Activated T-helper 1 cell treated with Interleukin-2 at 50 U/mL for 16 hours (primary cell): ENCODE data around the gene EMC8.
A peak's percentile ranks its signal among the peaks of the same experiment; 100 is the strongest.
"Not testable (repeated sequence)": the region's sequence is repeated elsewhere in the genome, so short reads cannot be mapped to it uniquely, and the experiment has no call there.

Source experiments
- DNase-seq: peaks from one replicate; pipeline ENCODE4 v3.0.0-alpha.2; 2020; ENCODE audit warnings: low read depth

Gene EMC8

DNA sequence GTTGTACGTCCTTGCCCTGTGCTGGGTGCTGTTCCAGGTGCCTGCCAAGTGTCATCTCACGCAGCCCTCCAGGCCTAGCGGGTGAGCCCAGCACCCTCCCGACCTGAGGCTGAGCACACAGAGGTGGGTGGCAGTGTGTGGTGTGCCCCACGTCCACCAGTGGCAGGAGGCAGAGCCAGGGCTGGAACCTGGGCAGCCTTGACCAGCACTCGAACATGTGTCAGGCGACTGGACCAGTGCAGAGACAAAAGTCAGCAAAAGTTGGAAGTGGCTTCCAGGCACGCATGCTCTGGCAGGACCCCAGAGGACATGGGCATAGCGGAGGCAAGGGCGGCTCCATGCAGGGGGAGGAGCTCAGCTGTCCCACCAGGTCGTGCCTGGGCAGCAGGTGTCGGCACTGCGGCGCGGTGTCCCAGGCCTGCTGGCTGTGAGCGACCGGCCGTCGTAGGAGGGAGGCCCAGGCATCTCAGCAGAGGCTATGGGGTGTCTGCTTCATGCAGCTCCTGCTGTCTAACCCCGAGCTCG is 35.9 kb upstream of the EMC8 start:
- DNase-seq = no peak

- DNase-seq = no peak
These were observed 35.4 kb upstream of the EMC8 start for GRCh38 chr16:85834741-85835140.

DNA sequence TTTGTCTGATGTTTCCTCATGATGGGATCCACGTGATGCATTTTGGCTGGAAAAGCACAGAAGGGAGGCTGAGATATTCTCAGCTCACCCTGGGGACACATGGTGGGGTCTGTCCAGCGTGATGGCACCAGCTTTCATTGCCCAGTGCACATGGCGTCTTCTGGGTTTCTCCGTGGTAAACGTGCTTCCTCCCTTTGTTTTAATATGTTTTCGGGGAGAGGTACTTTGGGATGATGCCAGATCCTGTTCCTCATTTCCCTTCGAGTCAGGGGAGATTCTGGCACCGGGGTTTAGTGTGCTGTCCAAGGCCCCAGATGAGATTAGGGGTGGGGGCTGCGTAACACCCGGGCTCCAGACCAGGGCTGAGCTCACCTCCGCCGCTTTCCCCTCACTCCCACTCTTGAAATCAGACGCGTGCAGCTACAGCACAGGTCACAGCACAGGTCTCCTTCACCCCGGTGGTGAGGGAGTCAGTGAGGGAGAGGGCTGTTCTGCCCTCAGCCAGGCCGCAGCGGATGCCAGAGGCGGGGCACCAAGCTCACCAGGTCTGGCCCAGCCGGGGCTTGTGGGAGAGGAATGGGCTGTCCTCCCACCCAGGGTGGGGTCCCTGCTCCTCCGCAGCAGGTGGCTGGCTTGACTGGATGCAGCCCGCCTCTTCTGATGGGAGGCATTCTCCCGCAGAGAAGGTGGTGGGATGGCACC is 34.0 kb upstream of the EMC8 start:
- DNase-seq = no peak

DNA sequence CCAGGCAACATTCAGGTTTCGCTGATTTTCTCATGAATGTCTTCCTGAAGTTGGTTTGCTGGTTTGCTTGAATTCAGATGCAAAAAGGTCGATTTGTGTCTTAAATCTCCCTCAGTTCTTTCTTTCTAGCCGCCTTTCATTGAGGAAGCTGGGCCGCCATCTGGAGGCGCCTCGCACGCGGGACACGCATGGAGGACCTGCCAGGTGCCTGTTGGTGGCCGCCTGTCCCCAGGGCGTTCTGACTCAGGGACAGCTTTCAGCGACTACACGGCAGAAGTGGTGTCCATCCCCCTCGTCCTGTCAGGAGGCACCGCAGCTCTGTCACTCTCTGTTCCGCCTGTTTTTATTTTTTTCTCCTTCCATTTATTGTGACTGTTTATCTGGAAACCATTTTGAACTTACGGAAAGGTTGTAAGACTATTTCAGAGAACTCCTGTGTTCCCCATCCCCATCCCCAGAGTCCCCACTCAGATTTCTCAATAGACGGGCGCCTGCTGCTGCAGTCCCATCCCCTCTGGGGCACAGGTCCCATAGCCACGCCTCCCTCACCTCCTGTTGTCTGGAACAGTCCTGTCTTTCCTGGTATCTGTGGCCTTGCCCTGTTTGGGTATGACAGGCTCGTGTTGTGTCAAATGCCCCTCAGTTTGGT is 33.4 kb upstream of the EMC8 start:
- DNase-seq = no peak

- no peak for DNase-seq
These were observed 31.5 kb upstream of the EMC8 start for GRCh38 chr16:85830821-85831220.

GRCh38 chr16:85829751-85830445 is 30.6 kb upstream of the EMC8 start:
- no peak for DNase-seq

DNA sequence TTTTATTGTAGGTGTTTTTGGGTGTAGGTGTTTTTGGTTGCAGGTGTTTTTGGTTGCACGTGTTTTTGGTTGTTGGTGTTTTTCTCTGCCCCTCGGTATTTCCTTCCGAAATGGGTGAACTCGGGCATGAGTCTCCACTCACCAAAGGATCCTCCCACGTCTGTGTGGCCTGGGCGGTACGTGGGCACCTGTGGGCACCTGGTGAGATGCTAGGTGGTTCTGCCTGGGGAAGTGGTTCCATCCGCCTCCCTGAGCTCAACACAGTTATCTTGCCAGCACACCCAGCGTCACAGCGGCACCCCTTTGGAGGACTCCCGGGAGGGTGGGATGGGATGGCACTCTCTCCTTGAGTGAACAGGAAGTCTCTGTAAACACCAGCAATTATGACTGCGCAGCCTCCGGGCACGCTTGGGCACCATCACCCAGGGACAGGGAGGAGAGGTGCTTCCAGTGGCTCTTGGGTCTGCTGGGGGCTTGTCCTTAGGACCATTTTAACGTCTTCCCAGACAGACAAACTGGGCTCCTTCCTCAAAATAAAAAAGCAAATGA is 29.9 kb upstream of the EMC8 start:
- DNase-seq = no peak

DNA sequence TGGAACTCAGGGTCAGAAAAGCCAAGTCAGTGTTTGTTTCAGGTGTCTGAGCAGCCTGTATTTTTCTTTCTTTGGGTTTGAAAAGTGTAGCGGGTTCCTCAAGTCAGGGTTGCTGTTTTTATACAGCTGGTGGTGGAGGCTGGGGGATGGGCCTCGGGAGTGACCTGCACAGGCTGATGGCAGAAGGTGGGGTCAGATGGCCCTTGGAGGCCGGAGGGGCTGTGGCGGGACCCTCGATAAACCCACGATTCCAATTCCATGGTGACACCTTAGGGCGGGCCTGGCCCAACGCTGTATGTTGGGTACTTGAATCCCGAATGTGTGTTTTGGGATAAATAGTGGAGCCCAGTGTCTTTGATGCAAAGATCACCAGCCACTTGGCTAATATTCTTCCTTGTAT is 28.8 kb upstream of the EMC8 start:
- no peak for DNase-seq

DNA sequence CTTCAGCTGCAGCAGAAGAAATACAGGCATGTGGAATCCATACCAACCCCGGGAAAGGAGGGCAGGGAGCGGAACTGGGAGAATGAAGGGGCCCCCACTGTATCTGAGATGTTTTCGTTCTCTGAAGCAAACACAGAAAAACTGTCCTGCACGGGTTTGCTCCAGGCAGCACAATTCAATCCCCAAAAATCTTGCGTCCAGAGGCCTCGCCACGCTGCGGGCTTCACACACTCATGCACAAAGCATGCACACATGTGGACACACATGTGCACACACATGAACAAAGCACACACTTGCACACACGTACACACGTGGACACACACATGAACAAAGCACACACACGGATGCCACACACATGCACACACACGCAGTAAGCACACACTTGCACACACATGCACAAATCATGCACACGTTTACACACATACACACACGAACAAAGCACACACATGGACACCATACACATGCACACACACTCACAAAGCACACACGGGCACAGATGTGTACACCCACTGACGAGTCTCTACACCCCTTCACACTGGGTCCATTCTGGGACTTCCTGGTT is 27.4 kb upstream of the EMC8 start:
- DNase-seq = no peak

DNA sequence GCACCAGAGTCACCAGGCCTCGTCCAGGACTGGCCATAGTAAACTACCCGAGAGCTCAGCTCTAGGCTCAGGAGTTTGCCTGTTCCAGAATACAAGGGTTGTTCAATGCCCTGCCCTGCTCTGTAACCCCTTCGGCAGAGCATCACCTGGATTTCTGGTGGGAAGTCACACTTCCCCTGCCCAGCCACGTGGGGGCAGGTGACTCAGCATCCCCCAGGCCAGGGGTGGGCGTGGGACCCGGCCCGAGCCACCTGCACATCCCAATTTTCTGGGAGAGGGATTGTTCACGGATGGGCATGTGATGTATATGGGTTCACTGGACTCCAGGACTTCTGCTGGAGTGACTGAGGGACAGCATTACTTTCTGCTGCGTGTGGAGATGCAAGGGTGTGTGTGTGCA is 26.0 kb upstream of the EMC8 start:
- no peak for DNase-seq

GRCh38 chr16:85824161-85825135 is 25.1 kb upstream of the EMC8 start:
- no peak for DNase-seq

DNA sequence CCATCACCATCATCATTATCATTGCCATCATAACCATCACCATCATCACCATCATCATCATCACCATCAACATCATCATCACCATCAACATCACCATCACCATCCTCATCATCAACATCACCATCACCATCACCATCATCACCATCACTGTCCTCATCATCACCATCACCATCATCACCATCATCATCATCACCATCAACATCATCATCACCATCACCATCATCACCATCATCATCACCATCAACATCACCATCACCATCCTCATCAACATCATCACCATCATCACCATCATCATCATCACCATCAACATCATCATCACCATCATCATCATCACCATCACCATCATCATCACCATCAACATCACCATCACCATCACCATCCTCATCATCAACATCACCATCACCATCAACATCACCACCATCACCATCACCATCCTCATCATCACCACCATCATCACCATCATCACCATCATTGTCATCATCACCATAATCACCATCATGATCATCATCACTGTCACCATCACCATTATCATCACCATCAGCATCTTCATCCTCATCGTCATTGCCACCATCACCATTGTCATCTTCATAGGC is 24.1 kb upstream of the EMC8 start:
- no peak for DNase-seq

DNA sequence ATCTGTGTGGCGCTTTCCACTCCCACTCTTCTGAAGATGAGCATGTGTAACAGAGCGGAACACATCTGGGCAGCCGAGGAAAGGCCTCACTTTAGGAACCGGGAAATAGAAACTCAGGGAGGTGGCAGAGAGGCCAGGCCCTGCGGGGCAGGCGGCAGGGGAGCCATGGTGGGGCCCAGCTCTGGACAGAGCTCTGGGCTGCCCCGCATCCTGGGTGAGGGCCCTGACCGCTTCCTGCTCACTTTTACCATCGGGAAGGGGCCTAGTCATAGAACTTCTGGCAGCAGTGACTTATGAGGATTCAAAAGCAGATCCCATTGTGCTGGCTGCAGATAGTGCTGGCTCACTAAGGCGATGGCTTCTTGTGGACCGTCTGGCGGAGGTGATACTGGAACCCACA is 22.8 kb upstream of the EMC8 start:
- no peak for DNase-seq

DNA sequence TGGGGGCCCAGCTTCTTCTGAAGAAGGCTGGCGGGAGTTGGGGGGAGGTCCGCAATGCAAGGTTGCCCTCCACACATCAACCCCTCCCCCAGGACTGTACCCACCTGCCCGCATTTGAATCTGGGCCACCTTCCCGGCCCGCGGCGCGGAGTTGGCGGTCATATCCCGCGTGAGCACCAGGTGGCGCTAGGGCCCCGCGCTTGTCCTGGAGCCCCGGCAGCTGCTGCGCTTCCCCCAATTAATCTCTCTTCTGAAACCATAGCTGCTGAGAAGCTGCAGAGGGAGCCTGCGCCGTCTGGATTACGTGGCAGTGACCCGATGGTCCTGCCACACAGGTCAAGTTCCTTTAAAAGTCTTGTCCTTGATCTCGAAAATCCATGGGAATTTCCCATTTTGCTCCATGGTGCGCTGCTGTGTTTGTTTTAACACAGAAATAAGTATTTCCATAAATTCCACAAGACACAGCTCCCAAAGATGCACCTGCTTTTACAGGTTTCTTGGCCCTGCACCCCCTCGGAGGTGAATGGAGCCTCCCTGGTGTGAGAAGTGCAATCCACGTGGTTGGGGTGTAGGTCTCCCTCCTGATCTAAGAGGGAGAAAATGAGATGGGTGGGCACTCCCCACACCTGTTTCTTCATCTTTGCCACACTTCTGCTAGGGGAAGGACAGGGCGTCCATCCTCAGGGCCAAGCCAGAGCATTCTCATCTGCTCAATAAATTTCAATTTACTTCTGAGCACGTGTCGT is 22.2 kb upstream of the EMC8 start:
- peak; percentile 56 for DNase-seq

DNA sequence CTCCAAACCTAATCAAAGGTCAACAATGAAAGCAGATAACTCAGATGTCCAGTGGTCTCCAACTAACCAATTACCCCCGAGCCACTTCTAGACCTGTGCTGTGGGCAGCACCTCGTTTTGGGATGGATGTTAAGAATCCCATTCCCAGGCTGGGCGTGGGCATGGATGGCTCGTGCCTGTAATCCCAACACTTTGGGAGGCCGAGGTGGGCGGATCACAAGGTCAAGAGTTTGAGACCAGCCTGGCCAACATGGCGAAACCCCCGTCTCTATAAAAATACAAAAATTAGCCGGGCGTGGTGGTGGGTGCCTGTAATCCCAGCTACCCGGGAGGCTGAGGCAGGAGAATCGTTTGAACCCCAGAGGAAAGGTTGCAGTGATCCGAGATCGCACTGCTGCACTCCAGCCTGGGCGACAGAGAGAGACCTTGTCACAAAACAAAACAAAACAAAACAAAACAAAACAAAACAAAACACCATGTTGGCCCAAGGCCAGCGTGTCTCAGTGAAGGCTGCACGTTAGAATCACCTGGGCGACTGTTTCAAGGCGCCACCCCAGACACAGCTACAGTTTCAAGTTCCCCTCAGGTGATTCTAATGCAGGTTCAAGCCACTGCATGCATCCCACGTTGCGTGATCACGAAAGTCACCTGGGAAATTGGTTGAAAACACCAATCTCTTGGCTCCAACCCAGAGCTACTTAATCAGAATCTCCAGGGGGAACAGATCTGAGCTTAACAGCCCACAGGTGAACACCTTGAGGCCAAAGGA is 21.4 kb upstream of the EMC8 start:
- no peak for DNase-seq

DNA sequence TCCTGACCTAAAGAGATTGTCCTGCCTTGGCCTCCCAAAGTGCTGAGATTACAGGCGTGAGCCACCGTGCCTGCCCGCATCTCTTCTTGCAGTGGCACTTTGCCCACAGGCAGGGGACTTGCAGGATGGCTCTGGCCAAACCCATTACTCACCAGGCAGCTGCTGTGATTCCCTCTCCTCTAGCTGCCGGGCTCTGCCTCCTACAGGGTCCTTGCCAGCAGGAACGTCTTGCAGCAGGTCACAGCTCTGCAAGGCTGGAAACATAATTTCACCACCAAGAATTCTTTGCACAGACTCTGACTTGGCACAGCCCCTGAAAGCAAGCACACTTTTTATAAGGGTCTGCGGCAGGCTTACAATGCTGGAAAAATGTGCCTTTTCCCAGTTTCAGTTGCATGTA is 20.4 kb upstream of the EMC8 start:
- no peak for DNase-seq

DNA sequence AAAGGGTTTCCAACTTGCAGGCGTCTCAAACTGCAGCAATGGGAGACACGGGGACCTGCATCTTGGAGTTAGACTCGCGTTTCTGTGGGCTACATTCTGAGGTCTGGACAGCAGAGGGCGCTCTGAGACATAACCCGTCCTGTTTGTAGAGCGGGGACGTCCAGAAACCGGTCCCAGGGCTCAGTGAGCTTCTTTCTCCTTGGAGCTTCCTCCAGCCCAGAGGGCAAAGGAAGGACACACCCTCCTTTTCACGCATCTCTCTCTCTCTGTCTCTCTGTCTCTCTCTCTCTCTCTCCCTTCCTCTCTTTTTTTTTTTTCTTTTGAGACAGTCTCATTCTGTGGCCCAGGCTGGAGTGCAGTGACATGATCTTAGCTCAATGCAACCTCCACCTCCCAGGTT is 19.9 kb upstream of the EMC8 start:
- DNase-seq = peak; percentile 66

- DNase-seq = not testable (repeated sequence)
These were observed 17.9 kb upstream of the EMC8 start for GRCh38 chr16:85817195-85817594.

DNA sequence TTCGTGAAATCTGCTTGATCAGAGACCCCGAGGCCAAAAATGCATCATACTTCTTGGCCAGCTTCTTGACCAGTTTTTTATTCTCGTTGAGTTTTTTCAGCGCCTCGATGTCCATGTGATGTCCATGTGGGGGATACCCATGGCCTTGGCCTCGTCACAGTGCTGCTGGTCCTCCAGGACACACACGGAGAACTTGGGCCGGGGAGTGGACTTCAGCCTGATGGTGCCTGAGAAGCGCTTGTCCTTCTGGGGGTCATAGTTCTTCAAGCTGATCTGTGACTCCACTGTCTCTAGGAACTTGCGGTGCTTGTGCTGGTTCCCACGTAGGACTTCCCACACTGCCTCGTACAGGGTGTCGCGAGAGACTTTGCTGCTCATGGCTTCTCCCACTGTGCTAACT is 16.8 kb upstream of the EMC8 start:
- DNase-seq = no peak
